Measurements from ENCODE around the gene ZNF532.
"Not testable (repeated sequence)": the region's sequence is repeated elsewhere in the genome, so short reads cannot be mapped to it uniquely, and the experiment has no call there.

Gene ZNF532

DNA sequence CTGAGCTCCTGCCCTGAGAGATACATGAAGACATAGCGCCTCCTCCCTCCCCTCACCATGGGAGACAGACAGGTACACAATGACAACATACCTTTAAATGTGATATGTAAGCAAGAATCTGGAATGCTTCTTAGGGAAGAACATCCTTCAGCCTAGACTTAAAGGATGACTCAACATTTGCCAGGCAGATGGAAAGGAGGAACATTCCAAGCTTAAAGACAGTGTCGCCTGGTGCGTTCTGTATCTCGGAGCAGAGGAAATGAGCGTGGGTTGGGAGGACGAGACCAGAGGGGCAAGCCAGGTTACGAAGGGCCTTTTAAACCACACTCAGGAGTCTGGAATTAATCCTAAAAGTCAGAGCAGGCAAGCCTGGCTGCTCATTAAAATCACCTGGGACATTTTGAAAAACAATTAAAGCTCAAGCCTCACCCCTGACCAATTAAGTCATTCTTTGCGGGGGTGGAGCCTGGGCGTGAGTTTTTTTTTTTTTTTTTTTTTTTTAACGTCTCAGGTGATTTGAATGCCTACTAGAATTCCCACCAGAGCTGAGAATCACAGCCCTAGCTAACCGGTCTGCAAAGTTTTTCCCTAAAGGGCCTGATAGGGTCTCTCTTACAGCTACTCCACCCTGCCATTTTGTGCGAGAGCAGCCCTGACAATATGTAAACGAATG is 143.8 kb downstream of the ZNF532 start:
- no peak for DNase-seq (ENCODE audit: low spot score)

DNA sequence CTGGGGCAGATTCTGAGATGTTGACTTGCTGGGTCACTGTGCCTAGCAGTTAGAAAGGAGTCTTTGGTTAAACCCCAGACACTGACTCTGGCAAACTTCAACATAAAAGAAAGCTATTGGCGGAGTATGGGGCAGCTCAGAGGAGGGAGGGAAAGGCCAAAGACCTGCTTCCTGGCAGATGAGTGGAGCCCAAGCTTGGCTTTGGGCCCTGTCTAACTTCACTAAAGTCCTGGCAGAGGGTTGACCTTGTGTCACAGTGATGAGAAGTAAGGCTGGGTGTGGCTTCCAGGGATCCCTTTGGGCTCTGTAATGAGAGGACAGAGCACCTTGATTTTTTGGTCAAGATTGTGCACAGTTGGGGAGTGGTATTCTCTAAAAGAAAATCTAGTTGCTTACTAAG is 145.2 kb downstream of the ZNF532 start:
- DNase-seq (ENCODE audit: low spot score): no peak

DNA sequence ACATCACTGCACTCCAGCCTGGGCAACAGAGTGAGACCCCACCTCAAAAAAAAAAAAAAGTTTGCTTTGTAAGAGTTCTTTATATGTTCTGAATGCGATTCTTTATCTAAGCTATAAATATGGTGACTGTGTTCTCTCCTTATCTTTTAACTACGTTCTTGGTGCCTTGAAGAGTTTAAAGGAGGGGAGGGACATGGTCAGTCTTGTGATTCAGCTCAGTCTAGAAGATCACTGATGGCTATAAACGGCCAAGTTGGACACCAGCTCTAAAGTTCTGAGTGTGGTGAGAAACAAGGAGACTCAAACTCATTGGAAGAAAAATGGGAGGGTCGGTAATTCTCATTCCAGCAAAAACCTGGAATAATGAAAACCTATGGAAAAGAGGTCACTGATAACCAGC is 146.6 kb downstream of the ZNF532 start:
- DNase-seq (ENCODE audit: low spot score): no peak

DNA sequence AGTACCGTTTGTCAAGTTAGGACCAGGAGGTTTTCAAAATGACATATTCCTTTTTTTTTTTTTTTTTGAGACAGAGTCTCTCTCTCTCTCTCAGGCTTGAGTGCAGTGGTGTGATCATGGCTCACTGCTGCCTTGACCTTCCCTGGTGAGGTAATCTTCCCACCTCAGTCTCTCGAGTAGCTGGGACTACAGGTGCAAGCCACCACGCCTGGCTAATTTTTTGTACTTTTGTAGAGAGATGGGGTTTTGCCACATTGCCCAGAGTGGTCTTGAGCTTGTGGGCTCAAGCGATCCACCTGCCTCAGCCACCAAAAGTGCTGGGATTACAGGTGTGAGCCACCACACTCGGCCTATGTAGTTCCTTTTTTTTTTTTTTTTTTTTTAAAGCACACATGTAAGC is 147.1 kb downstream of the ZNF532 start:
- no peak for DNase-seq (ENCODE audit: low spot score)

DNA sequence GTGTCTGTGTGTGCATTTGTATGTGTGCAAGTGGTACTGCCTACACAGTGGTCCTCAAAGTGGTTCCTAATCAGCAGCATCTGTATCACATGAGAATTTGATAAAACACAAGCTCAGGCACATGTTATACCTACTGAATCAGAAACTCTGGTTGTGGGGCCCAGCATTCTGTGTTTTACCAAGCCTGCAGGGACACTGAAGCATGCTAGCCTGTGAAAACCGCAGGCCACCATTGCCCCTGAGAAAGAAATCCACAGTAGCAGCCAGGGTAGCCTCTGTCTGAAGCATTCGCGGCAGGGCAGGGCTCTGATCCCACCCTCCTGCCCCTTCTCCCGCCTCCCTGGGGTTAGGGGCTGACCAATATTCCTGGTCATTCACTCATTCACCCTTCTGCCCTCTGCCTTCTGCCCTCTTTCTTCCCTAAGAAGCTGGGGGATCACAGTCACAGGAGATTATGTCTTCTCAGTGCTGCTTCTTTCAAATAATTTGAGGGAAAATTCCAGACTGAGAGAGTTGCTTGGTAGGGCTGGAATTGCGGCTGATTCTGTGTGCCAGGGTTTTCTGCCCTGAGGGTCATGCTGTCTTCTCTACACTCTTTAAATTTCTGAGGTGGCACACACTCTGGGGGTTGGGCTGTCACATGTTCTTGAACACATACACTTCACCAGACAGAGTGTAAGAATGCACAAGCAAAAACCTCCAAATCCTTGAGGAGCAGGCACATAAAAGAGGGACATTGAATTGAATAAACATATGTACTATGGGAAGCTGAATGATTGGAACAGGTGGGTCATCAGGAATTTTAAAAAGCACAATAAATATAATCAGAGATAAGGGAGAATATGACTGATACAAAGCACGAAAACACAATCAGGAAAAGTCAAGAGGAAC is 148.4 kb downstream of the ZNF532 start:
- no peak for DNase-seq (ENCODE audit: low spot score)

DNA sequence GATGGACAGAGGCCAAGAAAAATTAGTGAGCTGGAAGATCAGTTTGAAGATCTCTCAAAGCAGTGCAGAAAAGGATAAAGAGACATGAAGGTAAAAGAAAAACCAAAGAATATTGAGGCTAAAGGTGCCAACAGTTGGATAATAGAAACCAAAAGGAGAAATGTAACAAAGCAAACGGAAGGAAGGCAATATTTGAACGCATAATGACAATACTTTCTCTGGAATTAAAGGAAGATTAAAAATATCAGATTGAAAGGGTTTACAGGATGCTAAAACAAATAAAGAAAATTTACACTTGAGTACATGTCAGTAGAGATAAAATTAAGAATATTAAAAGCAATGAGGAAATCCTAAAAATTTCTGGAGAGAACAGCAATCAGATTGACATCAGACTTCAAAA is 149.1 kb downstream of the ZNF532 start:
- DNase-seq (ENCODE audit: low spot score): no peak

DNA sequence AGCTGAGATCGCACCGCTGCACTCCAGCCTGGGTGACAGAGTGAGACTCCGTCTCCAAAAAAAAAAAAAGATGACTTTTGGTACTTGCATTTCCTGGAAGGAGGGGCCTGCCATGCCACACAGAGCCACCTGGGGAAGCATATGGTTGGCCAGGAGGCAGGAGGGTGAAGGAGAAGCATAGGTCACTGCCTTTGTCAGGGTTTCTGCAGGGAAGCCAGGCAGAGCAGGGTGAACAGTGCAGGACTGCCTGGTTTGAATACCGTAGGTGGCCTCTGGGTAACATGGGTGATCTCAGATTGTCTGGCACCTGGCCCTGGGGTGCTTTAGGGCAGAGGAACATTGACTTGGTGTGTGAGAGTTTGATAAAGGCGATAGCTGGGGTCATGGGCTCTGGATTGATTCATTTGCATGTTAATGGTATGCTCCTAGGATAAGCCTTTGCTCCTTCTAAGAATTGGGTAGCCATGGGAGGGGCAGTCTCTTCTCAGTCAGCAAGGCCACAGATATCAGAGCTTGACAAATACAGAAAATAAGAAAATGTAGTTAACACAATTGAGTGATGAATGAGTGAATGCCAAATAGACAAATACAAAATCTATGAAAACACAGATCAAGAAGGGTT is 151.0 kb downstream of the ZNF532 start:
- no peak for DNase-seq (ENCODE audit: low spot score)

DNA sequence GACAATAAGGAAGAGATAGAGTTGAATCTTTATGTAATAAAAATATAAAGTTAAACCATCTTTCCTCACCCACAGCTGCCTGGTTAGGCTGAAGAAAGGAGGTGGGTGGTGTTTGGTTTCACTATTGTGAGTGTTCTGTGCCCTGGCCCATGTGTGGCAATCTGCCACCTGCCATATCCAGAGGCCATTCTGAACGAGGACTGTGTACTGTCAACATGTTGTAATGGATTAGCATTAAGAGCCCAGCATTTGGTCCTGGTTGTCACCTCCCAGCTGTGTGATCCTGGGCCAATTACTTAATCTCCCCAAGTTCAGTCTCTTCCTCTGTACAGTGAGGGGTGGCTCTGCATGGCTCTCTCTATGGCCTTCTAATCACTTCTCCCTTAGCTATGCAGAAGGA is 156.8 kb downstream of the ZNF532 start:
- DNase-seq (ENCODE audit: low spot score): no peak

DNA sequence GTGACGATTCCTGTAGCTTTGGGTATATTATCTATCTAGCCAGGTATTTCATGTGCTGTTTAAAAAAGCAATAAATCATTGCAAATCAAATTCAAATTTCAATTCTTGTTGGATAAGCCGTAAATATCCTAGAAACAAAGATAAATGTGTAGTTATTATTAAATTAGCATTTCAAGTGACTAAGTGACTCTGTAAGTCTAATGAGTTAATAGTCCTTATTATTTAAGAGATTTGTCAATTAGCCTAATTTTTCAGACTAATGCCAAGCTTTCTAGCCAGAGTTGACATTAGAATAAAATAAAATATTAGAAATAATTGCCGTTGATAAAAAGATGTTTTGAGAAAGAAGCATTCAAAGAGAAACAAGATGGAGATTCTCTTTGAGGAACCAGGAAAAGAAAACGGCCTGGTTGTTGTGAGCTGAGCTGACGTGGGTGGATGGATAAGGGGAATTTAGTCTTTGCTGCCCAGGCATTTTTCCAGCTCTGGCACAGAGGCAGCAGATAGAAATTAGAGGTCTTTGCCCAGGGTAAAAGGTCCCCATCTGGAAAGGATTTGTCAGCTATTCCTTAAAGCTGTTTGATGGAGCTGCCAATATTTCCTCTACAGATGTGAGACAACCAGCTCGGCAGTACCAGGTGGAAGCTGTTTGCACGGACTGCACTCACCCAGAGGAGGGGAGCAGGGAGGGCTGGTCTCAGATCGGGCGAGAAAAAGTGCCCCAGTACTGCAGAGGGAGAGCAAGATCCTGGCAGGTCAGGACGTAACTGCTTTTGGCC is 157.7 kb downstream of the ZNF532 start:
- DNase-seq (ENCODE audit: low spot score): no peak

DNA sequence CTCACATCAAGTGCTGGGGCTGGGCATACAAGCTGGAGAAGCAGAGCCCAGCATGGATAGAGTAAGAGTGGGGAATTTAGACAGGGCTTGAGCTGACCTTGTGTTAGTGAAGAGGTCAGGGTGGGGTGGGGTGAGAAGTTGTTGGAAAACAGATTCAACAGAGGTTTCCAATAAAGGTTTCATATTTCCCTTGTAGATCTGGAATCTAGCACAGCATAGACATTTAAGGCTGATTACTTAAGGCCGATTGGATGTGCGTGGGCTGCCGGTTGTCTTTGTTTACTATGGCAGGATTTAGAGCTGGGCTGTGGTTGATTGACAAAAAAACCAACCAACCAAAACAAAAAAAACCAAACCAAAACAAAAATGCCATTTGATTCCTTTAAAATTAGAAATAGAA is 160.2 kb downstream of the ZNF532 start:
- DNase-seq (ENCODE audit: low spot score): no peak

DNA sequence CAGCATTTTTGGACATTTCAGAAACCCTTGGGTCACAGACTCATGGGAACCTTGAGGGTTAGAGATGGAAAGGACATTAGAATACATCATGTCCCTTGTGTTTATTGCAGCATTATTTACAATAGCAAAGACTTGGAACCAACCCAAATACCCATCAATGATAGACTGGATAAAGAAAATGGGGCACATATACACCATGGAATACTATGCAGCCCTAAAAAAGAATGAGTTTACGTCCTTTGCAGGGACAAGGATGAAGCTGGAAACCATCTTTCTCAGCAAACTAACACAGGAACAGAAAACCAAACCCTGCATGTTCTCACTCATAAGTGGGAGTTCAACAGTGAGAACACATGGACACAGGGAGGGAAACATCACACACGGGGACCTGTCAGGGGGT is 160.9 kb downstream of the ZNF532 start:
- DNase-seq (ENCODE audit: low spot score): not testable (repeated sequence)

DNA sequence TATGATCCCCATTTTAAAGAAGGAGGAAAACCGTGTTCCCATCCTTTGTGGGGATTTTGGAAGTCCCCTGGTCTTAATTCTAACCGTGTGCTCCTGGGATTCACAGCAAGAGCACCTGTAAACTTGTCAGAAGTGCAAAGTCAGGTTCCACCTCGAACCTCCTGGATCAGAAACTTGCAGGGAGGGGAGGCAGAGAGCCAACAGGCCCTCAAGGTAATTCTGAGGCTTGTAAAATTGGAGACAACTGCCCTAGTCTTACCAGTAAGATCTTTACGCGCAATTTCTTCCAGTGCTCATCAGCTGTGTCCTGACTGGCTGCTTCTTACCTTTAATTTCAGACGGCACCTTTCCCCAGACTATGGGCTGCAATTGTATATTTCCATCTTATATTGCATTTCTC is 161.7 kb downstream of the ZNF532 start:
- no peak for DNase-seq (ENCODE audit: low spot score)

DNA sequence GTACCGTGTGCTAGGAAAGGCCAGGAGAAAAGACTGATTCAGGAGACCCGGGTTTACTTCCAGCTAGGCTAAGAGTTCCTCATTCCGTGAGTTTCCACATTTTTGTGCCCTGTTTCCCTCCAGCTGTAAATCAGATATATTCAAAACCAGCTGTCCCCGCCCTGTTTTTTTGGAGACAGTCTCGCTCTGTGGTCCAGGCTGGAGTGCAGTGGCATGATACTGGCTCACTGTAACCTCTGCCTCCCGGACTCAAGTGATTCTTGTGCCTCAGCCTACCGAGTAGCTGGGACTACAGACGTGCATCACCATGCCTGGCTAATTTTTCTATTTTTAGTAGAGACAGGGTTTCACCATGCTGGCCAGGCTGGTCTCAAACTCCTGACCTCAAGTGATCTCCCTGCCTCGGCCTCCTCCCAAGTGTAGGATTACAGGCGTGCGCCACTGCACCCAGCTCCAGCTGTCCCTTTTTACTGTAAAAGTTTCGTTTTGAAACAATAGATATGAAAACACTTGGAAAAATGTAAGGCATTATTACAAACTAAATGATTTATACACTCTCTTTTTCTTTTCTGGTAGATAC is 162.2 kb downstream of the ZNF532 start:
- DNase-seq (ENCODE audit: low spot score): no peak

DNA sequence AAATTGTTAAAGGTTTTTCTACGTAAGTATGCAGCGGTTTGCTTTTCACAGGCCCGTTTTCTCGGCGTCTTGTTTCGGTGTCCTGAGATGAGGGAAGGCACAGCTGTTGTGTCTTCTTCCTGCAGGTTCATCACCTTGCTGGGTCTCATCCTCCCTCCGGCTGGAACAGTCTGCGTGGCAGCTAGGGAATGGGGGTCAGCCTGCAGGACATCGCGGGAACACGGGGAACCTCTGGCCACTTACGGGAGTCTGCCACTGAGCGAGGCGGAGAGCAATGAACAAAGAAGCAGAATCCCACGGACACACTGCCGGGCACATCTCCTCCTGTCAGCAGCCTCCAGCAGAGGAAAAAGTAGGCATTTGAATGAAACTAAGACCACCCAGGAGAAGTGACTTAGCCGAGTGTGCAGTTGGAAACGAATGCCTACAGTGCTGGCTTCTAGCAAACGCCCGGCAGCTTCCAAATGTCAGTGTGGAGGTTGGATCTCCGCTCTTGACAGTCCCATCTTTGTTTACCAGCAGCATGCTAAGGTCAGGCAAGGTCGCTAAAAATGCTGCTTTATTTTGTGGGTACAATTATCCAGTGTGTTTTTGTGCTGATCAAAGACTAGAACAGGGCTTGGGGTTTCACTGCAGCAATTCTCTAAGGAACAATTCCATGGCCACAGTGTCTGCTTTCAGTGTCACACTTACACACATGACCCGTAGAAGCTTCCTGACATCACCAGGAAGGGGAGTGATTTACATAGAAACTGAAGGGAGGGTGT is 165.2 kb downstream of the ZNF532 start:
- DNase-seq (ENCODE audit: low spot score): no peak

DNA sequence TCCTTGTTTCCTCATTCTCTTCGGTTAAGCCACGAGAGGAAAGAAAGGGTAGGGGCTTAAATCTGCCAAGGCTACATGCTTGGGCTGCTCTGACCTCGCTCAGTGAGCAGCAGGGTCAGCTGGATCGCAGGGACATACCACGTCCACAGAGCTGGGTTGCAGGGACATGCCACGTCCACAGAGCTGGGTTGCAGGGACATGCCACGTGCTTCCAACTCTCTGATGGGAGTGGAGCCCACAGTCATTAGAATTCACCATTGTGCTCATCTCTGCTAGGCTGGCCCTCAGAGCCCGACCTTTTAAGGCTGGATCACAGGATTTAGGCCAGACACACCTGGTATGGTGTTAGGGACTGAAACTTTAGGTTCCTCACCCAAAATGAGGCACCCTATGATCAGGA is 167.6 kb downstream of the ZNF532 start:
- DNase-seq (ENCODE audit: low spot score): no peak

DNA sequence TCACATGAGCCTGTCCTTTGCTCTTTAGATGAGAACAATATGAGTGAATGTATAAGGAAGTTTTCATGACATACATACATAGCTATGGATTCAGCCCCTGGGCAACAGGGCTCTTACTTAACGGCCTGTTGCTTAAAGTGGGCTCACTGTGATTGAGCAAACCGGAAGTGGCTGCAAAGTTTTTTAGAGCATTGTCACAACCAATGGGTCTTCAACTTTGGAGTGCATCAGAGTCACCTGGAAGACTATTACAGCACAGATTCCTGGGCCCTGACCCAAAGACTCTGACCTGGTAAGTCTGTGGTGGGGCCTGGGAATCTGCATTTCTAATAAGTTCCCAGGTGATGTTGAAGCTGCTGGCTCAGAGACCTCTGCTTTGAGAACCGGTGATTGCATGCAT is 168.7 kb downstream of the ZNF532 start:
- DNase-seq (ENCODE audit: low spot score): no peak

DNA sequence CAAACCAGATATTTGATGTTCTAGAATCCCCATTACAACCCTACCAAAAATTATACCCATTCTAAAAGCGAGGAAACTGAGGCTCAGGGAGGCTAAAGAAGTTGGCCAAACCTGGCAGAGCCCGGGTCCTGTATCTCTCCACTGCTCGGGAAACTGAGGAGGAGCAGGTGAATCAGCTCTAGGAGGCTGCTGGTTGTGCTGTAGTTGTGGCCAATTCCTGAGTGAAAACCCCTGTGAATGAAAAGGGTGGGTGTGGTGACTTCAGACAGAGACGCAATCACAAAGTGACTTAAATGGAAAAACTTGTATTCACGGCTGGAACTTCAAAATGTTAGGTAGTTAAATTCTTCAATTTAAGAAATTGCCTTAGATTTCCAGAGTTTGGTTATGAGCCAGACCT is 169.3 kb downstream of the ZNF532 start:
- no peak for DNase-seq (ENCODE audit: low spot score)

DNA sequence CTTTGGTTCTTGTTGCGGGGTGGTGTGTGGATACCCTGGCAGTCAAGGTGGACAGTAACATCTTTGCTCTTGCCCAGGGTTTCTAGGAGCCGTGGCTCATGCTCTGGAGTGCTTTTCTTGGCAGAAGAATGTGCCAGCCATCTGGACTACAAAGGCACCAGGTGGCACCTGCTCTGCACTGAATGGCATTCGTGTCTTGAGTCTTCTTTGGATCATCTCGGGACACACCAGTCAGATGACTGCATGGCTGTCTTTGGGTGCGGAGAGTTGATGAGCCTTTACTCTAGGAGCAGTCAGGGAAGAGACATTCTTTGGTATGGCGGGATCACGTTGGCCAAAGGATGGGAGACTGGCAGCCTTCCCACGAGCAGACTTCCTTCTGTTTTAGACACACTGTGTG is 170.9 kb downstream of the ZNF532 start:
- no peak for DNase-seq (ENCODE audit: low spot score)

All from hematopoietic multipotent progenitor cell treated with erythropoietin and hydrocortisone succinate and interleukin-3 and kit ligand, for 17 days (in vitro differentiated cells).